ENCODE data around the gene PRPH. TPM values are rescaled to one million over a fixed set of nuclear protein-coding genes. Genes with fewer than 3 reads are reported as not detected.

PRPH gene
- total RNA-seq, 4 donors from 2014 or later, result 3.0 to 16.2 (median 5.8) TPM

DNA sequence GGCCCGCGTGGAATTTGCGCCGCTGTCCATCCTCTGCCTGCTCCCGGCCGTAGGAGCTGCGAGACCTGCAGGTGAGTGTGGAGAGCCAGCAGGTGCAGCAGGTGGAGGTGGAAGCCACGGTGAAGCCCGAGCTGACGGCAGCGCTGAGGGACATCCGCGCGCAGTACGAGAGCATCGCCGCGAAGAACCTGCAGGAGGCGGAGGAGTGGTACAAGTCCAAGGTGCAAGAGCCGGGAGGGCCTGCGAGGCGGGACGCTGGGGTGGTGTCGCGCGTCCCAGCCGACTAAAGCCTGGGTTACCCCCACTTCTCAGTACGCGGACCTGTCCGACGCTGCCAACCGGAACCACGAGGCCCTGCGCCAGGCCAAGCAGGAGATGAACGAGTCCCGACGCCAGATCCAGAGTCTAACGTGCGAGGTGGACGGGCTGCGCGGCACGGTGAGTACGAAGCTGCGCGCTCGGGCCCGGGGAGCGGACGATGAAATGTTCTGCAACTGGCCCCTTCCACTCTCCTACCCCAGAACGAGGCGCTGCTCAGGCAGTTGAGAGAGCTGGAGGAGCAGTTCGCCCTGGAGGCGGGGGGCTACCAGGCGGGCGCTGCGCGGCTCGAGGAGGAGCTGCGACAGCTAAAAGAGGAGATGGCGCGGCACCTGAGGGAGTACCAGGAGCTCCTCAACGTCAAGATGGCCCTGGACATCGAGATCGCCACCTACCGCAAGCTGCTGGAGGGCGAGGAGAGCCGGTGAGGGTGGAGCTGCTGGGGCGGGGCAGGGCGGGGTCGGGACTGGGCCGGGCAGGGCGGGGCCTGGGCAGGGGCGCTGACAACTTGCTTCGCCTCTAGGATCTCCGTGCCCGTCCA lies 2.1 kb downstream of the PRPH start:
- no peaks in the 10 kb centered on the region for H3K9me3 ChIP-seq
- H3K36me3 ChIP-seq, result no peaks in the 10 kb centered on the region
- TF ChIP-seq POLR2AphosphoS5 (IDR thresholded peaks at IDR 0.05), result no peak
- TF ChIP-seq, protein P1, sequence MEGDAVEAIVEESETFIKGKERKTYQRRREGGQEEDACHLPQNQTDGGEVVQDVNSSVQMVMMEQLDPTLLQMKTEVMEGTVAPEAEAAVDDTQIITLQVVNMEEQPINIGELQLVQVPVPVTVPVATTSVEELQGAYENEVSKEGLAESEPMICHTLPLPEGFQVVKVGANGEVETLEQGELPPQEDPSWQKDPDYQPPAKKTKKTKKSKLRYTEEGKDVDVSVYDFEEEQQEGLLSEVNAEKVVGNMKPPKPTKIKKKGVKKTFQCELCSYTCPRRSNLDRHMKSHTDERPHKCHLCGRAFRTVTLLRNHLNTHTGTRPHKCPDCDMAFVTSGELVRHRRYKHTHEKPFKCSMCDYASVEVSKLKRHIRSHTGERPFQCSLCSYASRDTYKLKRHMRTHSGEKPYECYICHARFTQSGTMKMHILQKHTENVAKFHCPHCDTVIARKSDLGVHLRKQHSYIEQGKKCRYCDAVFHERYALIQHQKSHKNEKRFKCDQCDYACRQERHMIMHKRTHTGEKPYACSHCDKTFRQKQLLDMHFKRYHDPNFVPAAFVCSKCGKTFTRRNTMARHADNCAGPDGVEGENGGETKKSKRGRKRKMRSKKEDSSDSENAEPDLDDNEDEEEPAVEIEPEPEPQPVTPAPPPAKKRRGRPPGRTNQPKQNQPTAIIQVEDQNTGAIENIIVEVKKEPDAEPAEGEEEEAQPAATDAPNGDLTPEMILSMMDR (IDR thresholded peaks at IDR 0.05), result no peak
- no peak for TF ChIP-seq EP300 (IDR thresholded peaks at IDR 0.05)
- no peak for TF ChIP-seq POLR2A (IDR thresholded peaks at IDR 0.05)
- H3K4me3 ChIP-seq, result peak overlapping the region in 1 of 2 donors; percentile 23
- no peak for ATAC-seq
- H3K27ac ChIP-seq, result no peak overlapping the region
- peaks cover 79% of the 10 kb centered on the region for H3K27me3 ChIP-seq
- 2% methylated on average over 7 of the region's 77 CpGs; no CpG with 5 or more reads in 1 of the 2 donors for WGBS, 2 donors (ENCODE audit: low coverage in 1 of 2)
- H3K4me1 ChIP-seq, result peaks cover 0 to 46% (median 23%) of the 10 kb centered on the region in 3 donors

DNA sequence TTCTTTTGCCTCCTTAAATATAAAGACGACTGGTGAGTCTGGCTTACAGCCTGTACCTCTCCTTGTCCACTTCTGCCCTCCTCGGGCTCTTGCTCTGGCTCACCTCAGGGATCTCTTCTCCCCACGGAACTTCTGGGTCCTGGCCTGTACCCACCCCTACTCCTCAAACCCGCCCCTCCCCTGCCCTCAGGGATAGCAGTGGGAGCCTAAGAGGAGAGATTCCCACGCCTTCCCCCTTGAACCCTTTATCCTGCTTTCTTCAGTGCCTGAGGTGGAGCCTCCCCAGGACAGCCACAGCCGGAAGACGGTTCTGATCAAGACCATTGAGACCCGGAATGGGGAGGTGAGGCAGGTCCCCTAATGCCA lies 2.7 kb downstream of the PRPH start:
- no peak for ATAC-seq
- H3K4me1 ChIP-seq, result peaks cover 0 to 44% (median 23%) of the 10 kb centered on the region in 3 donors
- H3K4me3 ChIP-seq, result peak overlapping the region in 1 of 2 donors; percentile 23
- H3K27me3 ChIP-seq, result peaks cover 85% of the 10 kb centered on the region
- no peak for TF ChIP-seq POLR2A (IDR thresholded peaks at IDR 0.05)
- TF ChIP-seq EP300 (IDR thresholded peaks at IDR 0.05), result no peak
- TF ChIP-seq, protein P1 (IDR thresholded peaks at IDR 0.05), result no peak
- TF ChIP-seq POLR2AphosphoS5 (IDR thresholded peaks at IDR 0.05), result no peak
- no peak overlapping the region for H3K27ac ChIP-seq
- H3K9me3 ChIP-seq, result no peaks in the 10 kb centered on the region
- H3K36me3 ChIP-seq, result no peaks in the 10 kb centered on the region
- WGBS, 2 donors (ENCODE audit: low coverage in 1 of 2), result 4 to 10% methylated on average over 3 of the region's 8 CpGs

DNA sequence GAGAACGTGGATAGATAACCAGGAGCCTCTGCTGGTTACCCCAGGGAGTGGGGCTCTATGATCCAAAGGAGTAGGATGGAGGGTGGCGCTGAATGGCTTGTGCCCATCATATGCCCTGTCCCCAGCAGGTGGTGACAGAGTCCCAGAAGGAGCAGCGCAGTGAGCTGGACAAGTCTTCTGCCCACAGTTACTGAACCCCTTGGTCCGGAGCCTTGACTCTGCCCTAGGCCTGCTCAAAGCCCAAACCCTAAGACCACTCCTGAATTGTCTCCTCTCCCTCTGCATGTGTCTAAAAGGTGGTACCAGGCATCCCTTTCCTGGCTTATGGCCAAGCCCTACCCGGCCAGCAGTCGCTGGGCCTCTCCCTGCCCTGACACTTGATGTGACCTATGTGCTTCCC lies 3.2 kb downstream of the PRPH start:
- 14 to 38% methylated on average over 2 of the region's 6 CpGs for WGBS, 2 donors (ENCODE audit: low coverage in 1 of 2)
- Histone ChIP-seq H3K27me3 (peaks cover 90% of the 10 kb centered on the region), H3K27ac (no peak overlapping the region), H3K9me3 (no peaks in the 10 kb centered on the region), H3K4me3 (no peak overlapping the region), H3K36me3 (no peaks in the 10 kb centered on the region), H3K4me1 (peaks cover 0 to 40% (median 18%) of the 10 kb centered on the region in 3 donors)
- no peak for ATAC-seq
- TF ChIP-seq, protein P1 (IDR thresholded peaks at IDR 0.05), result no peak

DNA sequence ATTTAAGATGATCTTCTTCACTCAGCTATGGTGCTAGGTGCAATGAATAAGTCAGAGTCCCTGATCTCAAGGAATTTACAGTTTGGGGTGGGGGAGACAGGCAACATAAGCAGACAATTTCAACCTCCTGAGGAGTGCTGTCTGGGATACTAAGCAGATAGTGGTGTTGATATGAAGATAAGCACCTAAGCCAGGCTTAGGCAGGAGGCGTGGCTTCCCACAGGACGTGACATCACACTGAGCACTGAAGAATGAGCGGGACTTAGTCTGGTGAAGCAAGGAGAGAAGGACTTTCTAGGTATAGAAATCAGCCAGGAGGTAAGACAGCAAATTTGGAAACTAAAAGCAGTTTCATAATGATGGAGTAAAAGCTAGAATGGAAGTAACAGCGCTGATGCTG lies 6.8 kb downstream of the PRPH start:
- H3K4me1 ChIP-seq, result peaks cover 0 to 16% (median 9%) of the 10 kb centered on the region in 3 donors
- TF ChIP-seq, protein P1 (IDR thresholded peaks at IDR 0.05), result no peak
- TF ChIP-seq POLR2A (IDR thresholded peaks at IDR 0.05), result no peak
- TF ChIP-seq EP300 (IDR thresholded peaks at IDR 0.05), result no peak
- TF ChIP-seq POLR2AphosphoS5 (IDR thresholded peaks at IDR 0.05), result no peak
- 56 to 69% methylated on average over 4 of the region's 4 CpGs for WGBS, 2 donors (ENCODE audit: low coverage in 1 of 2)
- no peak overlapping the region for H3K4me3 ChIP-seq
- peaks cover 86% of the 10 kb centered on the region for H3K27me3 ChIP-seq
- H3K27ac ChIP-seq, result no peak overlapping the region
- H3K36me3 ChIP-seq, result no peaks in the 10 kb centered on the region
- ATAC-seq, result no peak
- H3K9me3 ChIP-seq, result no peaks in the 10 kb centered on the region

DNA sequence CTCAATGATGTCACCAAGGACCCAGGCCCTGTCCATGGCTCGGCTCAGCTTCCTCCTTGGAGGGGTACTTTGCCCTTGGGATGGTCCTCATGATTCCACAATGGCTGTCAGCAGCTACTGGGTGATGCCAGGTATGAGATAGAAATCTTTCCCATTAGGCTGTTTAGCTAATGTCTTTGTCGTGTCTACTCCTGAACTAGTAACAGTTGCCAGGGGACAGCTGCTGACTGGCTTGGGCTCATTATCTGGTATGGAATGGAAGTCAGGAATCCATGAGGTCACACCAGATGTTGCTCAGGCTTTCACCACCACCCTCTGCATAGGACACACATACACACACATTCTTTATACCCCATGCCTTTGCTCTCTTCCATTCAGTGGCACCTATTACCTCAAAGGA lies 9.2 kb downstream of the PRPH start:
- H3K36me3 ChIP-seq, result no peaks in the 10 kb centered on the region
- H3K27ac ChIP-seq, result no peak overlapping the region
- WGBS, 2 donors (ENCODE audit: low coverage in 1 of 2), result 57% methylated on average over 1 of the region's 2 CpGs; no CpG with 5 or more reads in 1 of the 2 donors
- no peak overlapping the region for H3K4me3 ChIP-seq
- no peaks in the 10 kb centered on the region for H3K4me1 ChIP-seq
- TF ChIP-seq, protein P1 (IDR thresholded peaks at IDR 0.05), result no peak
- TF ChIP-seq EP300 (IDR thresholded peaks at IDR 0.05) (no peak), POLR2A (IDR thresholded peaks at IDR 0.05) (no peak), POLR2AphosphoS5 (IDR thresholded peaks at IDR 0.05) (no peak)
- H3K27me3 ChIP-seq, result peaks cover 77% of the 10 kb centered on the region
- ATAC-seq, result no peak
- no peaks in the 10 kb centered on the region for H3K9me3 ChIP-seq
